Thyroid gland (tissue), 4 donors: Measurements from ENCODE around the gene ALDH5A1. TPM values are rescaled to one million over a fixed set of nuclear protein-coding genes. Genes with fewer than 3 reads are reported as not detected.

ENCODE experiments used
- DNase-seq, 2 donors: peaks; one replicate each; pipeline ENCODE4 v3.0.0-alpha.2; 2019
- H3K27ac ChIP-seq, 3 donors: fragments of 200-600 bp; sonication (generic); 1 replicate in 2 of 3; 2 replicates in 1 of 3; pipeline ENCODE4 v1.5.1; 2016 to 2019; ENCODE audit warnings: mild to moderate bottlenecking in 1 of 3, moderate library complexity in 1 of 3
- H3K27me3 ChIP-seq: fragments of 200-600 bp; sonication (generic); one replicate; pipeline ENCODE4 v1.5.1; 2019
- H3K36me3 ChIP-seq, 2 donors: fragments of 200-600 bp; sonication (generic); one replicate each; pipeline ENCODE4 v1.5.1; 2016 to 2019
- H3K4me1 ChIP-seq, 2 donors: fragments of 200-600 bp; sonication (generic); one replicate each; pipeline ENCODE4 v1.5.1; 2017 to 2019
- H3K4me3 ChIP-seq, 3 donors: fragments of 200-600 bp; sonication (generic); replicated peaks in 1 of 3; 1 replicate in 2 of 3; 2 replicates in 1 of 3; pipeline ENCODE4 v1.5.1; 2016; ENCODE audit warnings: mild to moderate bottlenecking in 1 of 3
- H3K9me3 ChIP-seq: fragments of 200-600 bp; sonication (generic); one replicate; pipeline ENCODE4 v1.5.1; 2017
- CTCF ChIP-seq, 6 experiments: fragments of 200-600 bp in 3 of 6; fragments of 450-650 bp in 3 of 6; sonication (generic) in 3 of 6; IDR thresholded peaks; one replicate each; pipeline ENCODE4 v1.5.1; 2016 to 2019; ENCODE audit warnings: antibody characterized with exemption in 6 of 6, mild to moderate bottlenecking in 2 of 6, inconsistent platforms in 1 of 6, moderate library complexity in 1 of 6
- POLR2A ChIP-seq, 2 donors: fragments of 450-650 bp; IDR thresholded peaks; one replicate each; pipeline ENCODE4 v1.6.1; 2017; ENCODE audit warnings: antibody characterized with exemption in 2 of 2, mild to moderate bottlenecking in 2 of 2, moderate library complexity in 1 of 2
- WGBS, 2 donors: methylation state at CpG; one replicate each; pipeline ENCODE4 v1.1.5; 2017; 5-methylcytosine and 5-hydroxymethylcytosine counted together
- intact Hi-C: fragments of 100-400 bp; cut with DNase I; formaldehyde crosslinking; loops from one replicate; pipeline ENCODE4 v1.15.1; 2023
- total RNA-seq, 4 donors: library from RNA; depleted of rRNA; stranded (reverse); fragments of >200 nt; gene quantifications; one replicate each; pipeline ENCODE4 v1.2.3, GENCODE V29; 2016

ALDH5A1 gene
- total RNA-seq, 4 donors from 2014 or later, result 10.7 to 20.4 (median 18.8) TPM

DNA sequence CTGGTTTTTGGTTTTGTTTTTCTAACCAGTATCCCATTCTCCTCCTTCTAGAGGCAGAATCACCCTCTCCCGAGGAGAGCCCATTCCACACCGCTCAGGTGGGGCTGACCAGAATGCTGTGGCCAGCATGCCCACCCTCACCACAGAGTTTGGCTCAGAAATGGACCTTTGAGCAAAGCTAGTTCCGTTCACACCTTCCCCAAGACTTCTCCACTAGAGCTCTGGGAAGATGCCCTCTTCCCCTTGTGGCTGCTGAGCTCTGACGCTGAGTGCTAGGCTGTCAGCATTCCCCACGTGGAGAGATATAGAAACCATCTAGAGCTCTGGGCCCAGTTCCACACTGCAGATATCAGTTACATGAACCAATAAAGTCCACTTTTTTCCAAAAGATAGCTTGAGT lies 13.3 kb upstream of the ALDH5A1 start:
- intact Hi-C loops, result no loop called here
- DNase-seq, result no peak
- Histone ChIP-seq H3K27ac (no peak overlapping the region), H3K36me3 (no peaks in the 10 kb centered on the region), H3K4me1 (no peaks in the 10 kb centered on the region), H3K4me3 (no peak overlapping the region), H3K27me3 (no peaks in the 10 kb centered on the region), H3K9me3 (no peaks in the 10 kb centered on the region)
- WGBS, 2 donors, result 86 to 94% methylated on average over 5 of the region's 5 CpGs
- no peak for TF ChIP-seq POLR2A (IDR thresholded peaks at IDR 0.05)

DNA sequence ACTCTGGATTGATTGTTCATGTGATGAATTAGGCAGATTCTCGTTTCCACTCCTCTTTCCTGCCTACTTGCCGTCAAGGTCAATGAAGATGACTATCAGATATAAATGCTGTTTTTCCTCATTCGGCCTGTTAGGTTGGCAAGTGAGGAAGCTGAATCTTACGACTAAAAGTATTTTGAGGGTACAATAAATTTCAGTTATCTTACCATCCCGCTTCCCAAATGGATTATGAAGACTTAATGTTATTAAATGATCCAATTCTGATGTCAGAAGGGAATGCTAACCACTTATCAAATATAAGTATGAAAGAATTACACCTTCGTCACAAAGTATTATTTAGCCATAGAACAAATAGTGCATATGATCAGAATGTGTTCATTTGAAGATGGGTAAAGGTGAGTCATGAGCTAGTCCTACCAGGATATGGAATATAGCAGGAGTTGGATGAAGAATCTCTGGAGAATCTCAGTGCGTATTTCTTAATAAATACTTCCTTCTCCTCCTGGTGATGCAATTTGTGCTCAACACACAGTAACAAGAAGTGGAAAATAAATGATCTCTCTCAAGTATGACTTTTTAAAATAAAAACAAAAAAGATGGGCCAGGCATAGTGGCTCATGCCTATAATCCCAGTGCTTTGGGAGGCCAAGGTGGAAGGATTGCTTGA lies 10.0 kb upstream of the ALDH5A1 start:
- no peaks in the 10 kb centered on the region for H3K9me3 ChIP-seq
- intact Hi-C loops, result no loop called here
- no peaks in the 10 kb centered on the region for H3K4me1 ChIP-seq
- no peaks in the 10 kb centered on the region for H3K36me3 ChIP-seq
- TF ChIP-seq POLR2A (IDR thresholded peaks at IDR 0.05) (no peak), CTCF (IDR thresholded peaks at IDR 0.05) (no peak)
- 94 to 97% methylated on average over 7 of the region's 7 CpGs for WGBS, 2 donors
- H3K27me3 ChIP-seq, result no peaks in the 10 kb centered on the region
- no peak overlapping the region for H3K27ac ChIP-seq
- DNase-seq, result no peak
- H3K4me3 ChIP-seq, result no peak overlapping the region

DNA sequence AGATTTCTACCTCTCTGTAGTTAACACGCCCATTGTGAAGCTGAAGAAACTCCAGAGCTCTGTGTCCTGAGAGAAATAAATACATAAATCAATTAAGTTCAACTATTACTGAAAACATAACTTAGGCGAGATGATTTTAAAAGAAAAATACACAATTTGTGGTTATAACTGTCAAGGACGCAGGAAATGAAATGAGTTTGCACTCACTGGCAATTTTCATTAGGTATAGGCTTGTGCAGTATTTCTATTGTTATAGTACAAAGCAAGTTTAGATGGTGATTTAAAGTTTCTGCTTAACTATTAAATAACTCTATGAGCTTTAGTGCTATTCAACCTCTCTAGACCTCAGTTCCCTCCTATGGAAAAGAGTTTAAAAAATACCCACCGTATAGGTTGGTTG lies 8.7 kb upstream of the ALDH5A1 start:
- no peak overlapping the region for H3K27ac ChIP-seq
- H3K36me3 ChIP-seq, result no peaks in the 10 kb centered on the region
- H3K9me3 ChIP-seq, result no peaks in the 10 kb centered on the region
- WGBS, 2 donors, result 88 to 95% methylated on average over 4 of the region's 4 CpGs
- H3K4me3 ChIP-seq, result no peak overlapping the region
- intact Hi-C loops, result no loop called here
- no peaks in the 10 kb centered on the region for H3K4me1 ChIP-seq
- DNase-seq, result no peak
- TF ChIP-seq POLR2A (IDR thresholded peaks at IDR 0.05) (no peak), CTCF (IDR thresholded peaks at IDR 0.05) (no peak)
- no peaks in the 10 kb centered on the region for H3K27me3 ChIP-seq

GRCh38 chr6:24489470-24489869 lies 5.3 kb upstream of the ALDH5A1 start, which contains the start of gene GPLD1:
Gene GPLD1 (minus strand): TSS chr6:24489578. CDS start chr6:24489511, 67 bp downstream.
- Histone ChIP-seq H3K4me1 (peaks cover 5% of the 10 kb centered on the region in 2 donors), H3K27ac (no peak within 1 kb of the TSS), H3K27me3 (no peaks in the 10 kb centered on the region), H3K4me3 (no peak within 1 kb of the TSS), H3K36me3 (no peaks in the 10 kb centered on the region), H3K9me3 (no peaks in the 10 kb centered on the region)
- TF ChIP-seq CTCF (IDR thresholded peaks at IDR 0.05) (no peak), POLR2A (IDR thresholded peaks at IDR 0.05) (no peak)
- intact Hi-C loops, result no loop called here
- WGBS, 2 donors, result 87 to 98% methylated on average over 6 of the region's 6 CpGs
- DNase-seq, result no peak

- H3K27ac ChIP-seq, result no peak overlapping the region
- no peak for TF ChIP-seq CTCF (IDR thresholded peaks at IDR 0.05)
- no peak for TF ChIP-seq POLR2A (IDR thresholded peaks at IDR 0.05)
- H3K9me3 ChIP-seq, result no peaks in the 10 kb centered on the region
- WGBS, 2 donors, result 41 to 59% methylated on average over 2 of the region's 2 CpGs
- intact Hi-C loops, result no loop called here
- H3K4me3 ChIP-seq, result no peak overlapping the region
- H3K27me3 ChIP-seq, result no peaks in the 10 kb centered on the region
- no peaks in the 10 kb centered on the region for H3K36me3 ChIP-seq
- peak; percentile 33 to 54 for DNase-seq
- H3K4me1 ChIP-seq, result peaks cover 5 to 6% of the 10 kb centered on the region in 2 donors
Observed at GRCh38 chr6:24489881-24490280, 4.9 kb upstream of the ALDH5A1 start.
